ENCODE results near the gene NCKAP5.

NCKAP5 gene

DNA sequence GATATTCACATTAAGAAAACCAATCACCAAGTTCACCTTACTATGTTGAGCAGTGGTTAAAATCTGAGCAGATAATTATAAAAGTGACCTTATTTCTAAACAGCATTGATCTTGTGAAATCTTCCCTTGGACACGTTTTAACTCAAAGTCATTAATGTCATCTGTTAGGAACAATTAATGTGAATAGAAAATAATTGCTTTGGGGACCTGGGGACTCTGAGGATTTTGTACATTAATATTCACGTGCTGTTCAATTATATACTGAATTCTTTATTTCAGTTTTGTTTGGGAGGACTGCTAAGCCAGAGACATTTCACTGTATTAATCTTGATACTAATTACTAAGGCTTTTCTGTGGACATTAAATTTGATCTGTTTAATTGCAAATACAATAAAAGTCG is 771.2 kb downstream of the NCKAP5 start:
- no peak for DNase-seq (ENCODE audit: low spot score)

DNA sequence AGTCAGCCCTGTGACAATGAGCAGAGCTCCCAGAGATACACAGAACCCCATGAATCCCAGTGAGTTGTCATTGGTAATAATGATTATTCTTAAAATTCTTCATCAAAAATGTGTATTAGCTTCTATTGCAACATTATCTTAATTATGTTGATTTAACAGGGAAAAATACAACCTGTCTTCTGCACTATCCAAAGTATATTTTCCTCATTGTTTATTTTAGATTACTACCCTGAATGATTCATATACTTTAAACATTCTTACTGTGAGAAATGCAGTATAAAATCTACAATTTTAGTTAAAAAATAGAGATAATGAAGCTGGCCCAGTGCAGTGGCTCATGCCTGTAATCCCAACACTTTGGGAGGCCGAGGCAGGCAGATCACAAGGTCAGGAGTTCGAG is 773.0 kb downstream of the NCKAP5 start:
- DNase-seq (ENCODE audit: low spot score): no peak

DNA sequence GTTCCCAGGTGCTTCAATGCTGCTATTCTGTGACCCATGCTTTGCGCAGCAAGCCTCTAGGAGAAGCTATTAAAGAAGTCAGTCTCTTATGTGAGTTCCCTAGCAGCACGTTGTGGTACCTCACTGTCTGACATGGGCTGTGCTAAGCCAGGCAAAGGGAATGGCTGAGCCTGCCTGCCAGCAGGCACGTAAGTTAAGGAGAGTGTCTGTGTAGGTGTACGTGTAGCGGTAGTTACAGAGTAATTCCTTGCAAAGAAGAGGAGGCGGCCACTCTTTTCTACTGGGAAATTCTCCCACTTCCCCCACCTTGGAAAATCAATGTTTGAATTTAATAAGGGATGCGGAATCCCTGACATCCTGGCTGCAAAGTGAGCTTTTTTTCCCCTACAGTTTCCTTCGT is 774.7 kb downstream of the NCKAP5 start:
- no peak for DNase-seq (ENCODE audit: low spot score)

DNA sequence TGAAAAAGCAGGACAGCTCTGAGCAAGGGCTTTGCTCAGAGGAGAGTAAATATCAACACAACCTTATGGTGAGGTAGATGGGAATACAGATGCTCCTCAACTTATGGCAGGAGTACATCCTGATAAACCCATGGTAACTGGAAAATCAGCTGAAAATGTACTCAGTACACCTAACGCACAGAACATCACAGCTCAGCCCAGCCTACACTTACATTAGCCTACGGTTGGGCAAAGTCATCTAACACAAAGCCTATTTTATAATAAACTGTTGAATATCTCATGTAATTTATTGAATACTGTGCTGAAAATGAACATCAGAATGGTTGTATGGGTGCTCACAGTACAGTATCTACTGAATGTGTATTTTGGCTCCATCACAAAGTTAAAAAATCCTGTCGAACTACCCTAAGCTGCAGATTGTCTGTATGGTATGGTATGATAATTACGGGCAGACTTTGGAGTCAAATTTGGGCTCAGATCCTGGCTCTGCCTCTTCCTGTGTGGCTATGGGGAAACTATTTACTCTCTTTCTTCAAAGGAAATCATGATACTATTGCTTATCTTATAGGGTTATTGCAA is 778.0 kb downstream of the NCKAP5 start:
- no peak for DNase-seq (ENCODE audit: low spot score)

DNA sequence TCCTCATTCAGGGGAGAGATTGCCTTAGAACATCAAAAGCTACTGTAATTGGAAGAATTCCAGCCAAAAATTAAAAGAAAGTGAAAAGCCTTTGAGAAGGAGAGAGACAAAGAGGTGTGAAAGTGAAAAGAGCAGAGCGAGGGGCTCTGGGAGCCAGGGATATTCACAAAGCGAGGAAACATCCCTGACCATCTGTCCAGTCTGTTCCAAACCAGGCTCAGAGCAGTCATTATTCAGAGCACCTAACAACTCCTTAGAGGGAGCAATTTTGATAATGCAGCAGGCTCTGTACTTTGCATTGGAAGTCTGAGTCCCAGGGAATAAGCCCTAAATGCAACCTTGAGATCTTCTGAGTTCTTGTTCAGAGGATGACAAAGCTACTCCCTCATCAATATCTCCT is 779.2 kb downstream of the NCKAP5 start:
- DNase-seq (ENCODE audit: low spot score): no peak

DNA sequence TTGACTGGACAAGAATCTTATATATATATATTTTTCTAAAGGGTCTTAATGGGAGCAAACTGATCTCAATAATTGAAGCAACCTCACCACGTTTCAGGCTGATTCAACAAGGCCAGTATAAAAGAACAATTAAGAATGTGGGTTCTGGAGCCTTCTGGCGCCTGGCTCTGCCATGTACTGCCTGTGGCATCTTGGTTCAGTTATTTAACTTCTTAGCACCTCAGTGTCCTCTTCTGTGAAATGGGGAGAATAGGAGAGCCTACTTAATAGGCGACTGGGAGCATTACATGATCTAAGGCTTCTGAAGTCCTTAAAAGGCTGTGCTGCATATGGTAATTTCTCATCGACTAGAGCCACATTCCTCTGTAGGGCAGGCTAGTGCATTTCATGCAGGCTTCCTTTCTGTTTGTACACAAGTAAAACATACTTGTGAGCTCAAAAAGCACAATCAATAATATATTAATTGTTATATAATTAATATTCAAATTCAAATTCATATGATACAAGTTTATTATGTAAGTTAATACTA is 779.9 kb downstream of the NCKAP5 start:
- no peak for DNase-seq (ENCODE audit: low spot score)

DNA sequence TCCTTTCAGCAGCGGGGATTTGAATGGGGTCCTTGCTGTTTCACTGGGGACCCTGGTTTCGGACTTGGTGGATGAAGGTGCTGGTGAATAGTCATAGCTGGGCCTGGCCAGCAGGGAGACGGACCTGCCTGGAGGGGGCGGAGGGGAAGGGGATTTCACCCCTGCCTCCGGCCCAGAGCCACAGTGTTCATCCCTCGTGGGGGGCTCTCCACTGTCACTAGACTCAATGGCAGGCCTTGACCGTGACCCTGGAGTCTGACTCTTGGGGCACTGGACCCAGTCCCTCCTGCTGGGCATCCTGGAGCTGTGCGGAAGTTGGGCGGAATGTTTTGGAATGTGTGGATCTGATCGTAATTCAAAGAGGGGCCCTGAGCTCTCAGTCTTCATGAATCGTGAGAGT is 784.4 kb downstream of the NCKAP5 start:
- DNase-seq (ENCODE audit: low spot score): no peak

GRCh38 chr2:132782176-132782783 is 786.0 kb downstream of the NCKAP5 start:
- DNase-seq (ENCODE audit: low spot score): no peak

- no peak for DNase-seq (ENCODE audit: low spot score)
These were observed 787.6 kb downstream of the NCKAP5 start for GRCh38 chr2:132780651-132781050.

GRCh38 chr2:132779206-132779721 is 789.0 kb downstream of the NCKAP5 start:
- no peak for DNase-seq (ENCODE audit: low spot score)

- no peak for DNase-seq (ENCODE audit: low spot score)
These were observed 792.0 kb downstream of the NCKAP5 start for GRCh38 chr2:132776287-132776686.

GRCh38 chr2:132774189-132774588 is 794.1 kb downstream of the NCKAP5 start:
- DNase-seq (ENCODE audit: low spot score): no peak

DNA sequence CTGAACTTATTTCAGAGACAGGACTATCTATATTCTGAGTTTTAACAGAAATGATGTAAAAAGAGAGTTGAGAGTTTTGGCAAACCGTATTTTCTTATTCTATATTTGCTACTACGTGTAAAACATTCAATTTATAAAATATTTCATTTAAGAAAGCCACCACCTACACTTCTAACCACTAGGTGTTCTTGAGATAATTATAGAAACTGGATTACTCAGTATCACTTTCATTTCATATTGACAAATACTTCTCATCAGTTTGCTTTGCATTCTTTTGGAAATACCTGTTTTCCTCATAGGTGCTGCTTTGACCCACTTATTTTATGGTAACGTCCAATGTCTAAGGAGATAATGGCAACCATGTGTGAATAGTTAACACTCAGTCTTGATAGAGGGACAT is 794.9 kb downstream of the NCKAP5 start:
- DNase-seq (ENCODE audit: low spot score): no peak

GRCh38 chr2:132772340-132772739 is 795.9 kb downstream of the NCKAP5 start:
- DNase-seq (ENCODE audit: low spot score): no peak

GRCh38 chr2:132766573-132766972 is 801.7 kb downstream of the NCKAP5 start:
- DNase-seq (ENCODE audit: low spot score): no peak

DNA sequence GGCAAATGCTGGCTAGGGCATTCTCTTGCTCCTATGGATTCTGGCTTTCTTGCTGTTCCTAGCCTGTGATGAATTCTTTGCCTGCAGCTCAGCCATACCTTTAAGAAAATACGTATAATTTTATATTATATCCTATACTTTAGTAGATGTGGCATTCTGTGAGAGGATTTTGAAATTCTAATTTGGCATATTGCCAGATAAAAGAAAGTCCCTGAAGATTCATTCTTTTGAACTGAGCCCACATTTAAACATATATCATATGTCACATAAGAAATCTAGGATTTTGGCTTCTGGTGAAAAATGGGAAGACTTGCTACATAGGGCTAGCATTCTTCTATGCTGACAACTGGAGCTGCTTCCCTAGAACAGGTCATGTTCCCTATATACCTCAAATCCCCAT is 806.8 kb downstream of the NCKAP5 start:
- no peak for DNase-seq (ENCODE audit: low spot score)

GRCh38 chr2:132760971-132761370 is 807.3 kb downstream of the NCKAP5 start:
- DNase-seq (ENCODE audit: low spot score): no peak

- no peak for DNase-seq (ENCODE audit: low spot score)
These were observed 807.9 kb downstream of the NCKAP5 start for GRCh38 chr2:132760405-132760804.

DNA sequence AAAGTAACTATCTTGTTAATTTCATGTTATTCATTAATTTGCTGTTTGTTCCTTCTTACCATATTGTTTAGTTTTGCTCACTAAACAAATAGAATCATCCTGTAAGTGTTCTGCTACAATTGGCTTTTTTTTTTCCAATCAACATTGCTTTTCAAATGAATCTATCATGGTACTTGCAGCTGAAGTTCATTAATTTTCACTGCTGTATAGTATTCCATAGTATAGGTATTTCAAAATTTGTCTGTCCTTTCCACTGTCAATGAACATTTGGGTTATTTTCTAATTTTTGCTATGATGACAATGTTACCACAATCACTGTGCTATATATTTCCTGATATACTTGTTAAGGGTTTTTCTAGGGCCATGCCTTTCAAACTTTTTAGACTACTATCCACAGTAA is 809.3 kb downstream of the NCKAP5 start:
- no peak for DNase-seq (ENCODE audit: low spot score)

GRCh38 chr2:132757676-132758075 is 810.6 kb downstream of the NCKAP5 start:
- DNase-seq (ENCODE audit: low spot score): no peak

GRCh38 chr2:132757002-132757589 is 811.2 kb downstream of the NCKAP5 start:
- no peak for DNase-seq (ENCODE audit: low spot score)

- DNase-seq (ENCODE audit: low spot score): no peak
These were observed 813.3 kb downstream of the NCKAP5 start for GRCh38 chr2:132754867-132755472.

GRCh38 chr2:132754392-132754791 is 813.9 kb downstream of the NCKAP5 start:
- no peak for DNase-seq (ENCODE audit: low spot score)
